Measurements from ENCODE around the gene RHNO1.
A peak's percentile ranks its signal among the peaks of the same experiment; 100 is the strongest.

The RHNO1 gene

DNA sequence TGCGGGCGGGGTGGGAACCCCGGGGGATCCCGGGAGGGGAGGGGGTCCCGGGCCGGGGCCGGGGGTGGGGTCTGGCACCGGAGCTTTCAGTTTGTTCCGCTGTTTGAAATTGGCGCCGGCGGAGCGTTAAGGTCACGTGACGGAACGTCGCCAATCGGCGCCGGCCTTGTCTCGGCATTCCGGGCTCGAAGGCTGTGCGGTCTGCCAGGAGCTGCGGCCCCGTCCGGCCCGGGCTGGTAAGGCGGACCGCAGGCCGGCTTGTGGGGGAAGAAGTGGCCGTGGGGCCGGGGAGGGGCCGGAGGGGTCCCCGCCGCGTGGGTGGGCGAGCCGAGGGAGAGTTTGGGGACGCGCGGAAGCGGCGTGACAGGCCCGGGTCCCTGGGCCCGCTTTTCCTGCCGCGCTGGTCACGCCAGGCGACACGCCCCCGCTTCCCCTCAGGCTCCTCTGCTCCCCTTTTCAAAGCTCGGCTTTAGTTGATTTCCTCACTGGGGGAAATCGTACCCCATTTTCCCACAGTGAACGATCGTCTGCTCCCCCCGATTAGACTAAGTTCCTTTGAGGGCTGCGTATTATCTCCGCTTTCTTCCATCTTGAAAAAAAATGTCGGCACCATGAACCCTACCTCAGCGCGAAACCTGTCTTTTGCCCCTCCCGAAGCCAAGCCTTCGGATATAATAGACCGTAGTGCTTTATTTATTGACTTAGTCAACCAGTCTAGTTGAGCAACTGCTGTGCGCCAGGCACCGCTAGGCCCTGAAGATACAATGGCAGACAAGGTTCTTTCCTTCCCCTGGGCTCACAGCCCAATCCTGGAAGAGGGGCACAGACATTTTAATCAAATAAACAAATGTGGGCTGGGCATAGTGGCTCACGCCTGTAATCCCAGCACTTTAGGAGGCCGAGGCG, at the start of gene RHNO1, which contains the start of gene FOXM1:
Gene RHNO1, plus strand, starts transcription at position 177 of the 906 bp plus-strand sequence. CDS start 8,144 bp downstream, outside the sequence.
Gene FOXM1, minus strand, starts transcription at position 128 of the 906 bp plus-strand sequence. CDS start 2,696 bp downstream, outside the sequence.
- ATAC-seq (peak; percentile 87), DNase-seq (ENCODE audit: low spot score in 2 of 2) (peak; percentile 87 to 95)
- Mint-ChIP-seq H3K36me3 (peaks cover 86% of the 10 kb centered on the region), H3K27ac (peak within 1 kb of the TSS; percentile 98), H3K4me3 (peak within 1 kb of the TSS; percentile 83), H3K9me3 (no peaks in the 10 kb centered on the region), H3K4me1 (peaks cover 37% of the 10 kb centered on the region)

- no peaks in the 10 kb centered on the region for H3K9me3 Mint-ChIP-seq
- peak overlapping the region; percentile 20 for H3K27ac Mint-ChIP-seq
- H3K36me3 Mint-ChIP-seq = peaks cover 64% of the 10 kb centered on the region
- no peak for DNase-seq (ENCODE audit: low spot score in 2 of 2)
- no peak overlapping the region for H3K4me3 Mint-ChIP-seq
- no peaks in the 10 kb centered on the region for H3K4me1 Mint-ChIP-seq
- ATAC-seq = no peak
Measured at GRCh38 chr12:2829275-2829674, 47.7 kb upstream of the RHNO1 start.

DNA sequence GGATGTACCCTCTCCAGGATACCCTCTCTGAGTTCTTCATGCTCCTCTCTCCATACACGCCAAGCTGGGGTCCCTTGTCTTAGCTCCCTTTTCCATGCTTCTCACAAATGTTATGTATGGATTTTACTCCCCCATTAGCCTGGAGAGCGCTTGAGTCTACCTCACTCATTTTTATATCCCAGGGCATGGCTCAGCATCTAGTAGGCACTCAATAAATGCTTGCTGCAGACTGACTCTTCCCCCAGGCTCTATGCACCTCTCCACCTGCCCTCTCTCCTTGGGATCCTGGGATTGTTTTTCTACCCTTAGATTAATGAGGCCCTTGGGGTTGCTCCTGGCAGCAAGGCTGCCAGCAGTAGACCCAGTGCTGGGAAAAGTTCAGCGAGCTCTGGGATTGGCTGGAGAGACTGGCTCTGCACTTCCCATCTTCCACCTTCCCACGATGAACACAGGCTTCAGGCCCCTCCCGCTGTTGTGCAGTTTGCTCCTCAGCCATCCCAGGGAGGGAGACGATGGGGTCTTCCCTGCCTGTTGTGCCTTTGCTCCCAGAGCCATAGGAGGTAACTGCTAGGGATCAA, 44.4 kb upstream of the RHNO1 start:
- H3K4me3 Mint-ChIP-seq = no peak overlapping the region
- ATAC-seq (no peak), DNase-seq (ENCODE audit: low spot score in 2 of 2) (no peak)
- H3K4me1 Mint-ChIP-seq = peaks cover 12% of the 10 kb centered on the region
- peaks cover 43% of the 10 kb centered on the region for H3K36me3 Mint-ChIP-seq
- H3K9me3 Mint-ChIP-seq = no peaks in the 10 kb centered on the region
- H3K27ac Mint-ChIP-seq = peak overlapping the region; percentile 84

- Mint-ChIP-seq H3K9me3 (no peaks in the 10 kb centered on the region), H3K36me3 (peaks cover 39% of the 10 kb centered on the region), H3K4me1 (peaks cover 12% of the 10 kb centered on the region), H3K27ac (no peak overlapping the region), H3K4me3 (no peak overlapping the region)
- ATAC-seq (no peak), DNase-seq (ENCODE audit: low spot score in 2 of 2) (no peak)
Measured at GRCh38 chr12:2833327-2833726, 43.7 kb upstream of the RHNO1 start.

- Mint-ChIP-seq H3K4me3 (no peak overlapping the region), H3K36me3 (peaks cover 39% of the 10 kb centered on the region), H3K4me1 (peaks cover 12% of the 10 kb centered on the region), H3K27ac (peak overlapping the region; percentile 50), H3K9me3 (no peaks in the 10 kb centered on the region)
- ATAC-seq = no peak
- no peak for DNase-seq (ENCODE audit: low spot score in 2 of 2)
Measured at GRCh38 chr12:2833810-2834209, 43.2 kb upstream of the RHNO1 start.

DNA sequence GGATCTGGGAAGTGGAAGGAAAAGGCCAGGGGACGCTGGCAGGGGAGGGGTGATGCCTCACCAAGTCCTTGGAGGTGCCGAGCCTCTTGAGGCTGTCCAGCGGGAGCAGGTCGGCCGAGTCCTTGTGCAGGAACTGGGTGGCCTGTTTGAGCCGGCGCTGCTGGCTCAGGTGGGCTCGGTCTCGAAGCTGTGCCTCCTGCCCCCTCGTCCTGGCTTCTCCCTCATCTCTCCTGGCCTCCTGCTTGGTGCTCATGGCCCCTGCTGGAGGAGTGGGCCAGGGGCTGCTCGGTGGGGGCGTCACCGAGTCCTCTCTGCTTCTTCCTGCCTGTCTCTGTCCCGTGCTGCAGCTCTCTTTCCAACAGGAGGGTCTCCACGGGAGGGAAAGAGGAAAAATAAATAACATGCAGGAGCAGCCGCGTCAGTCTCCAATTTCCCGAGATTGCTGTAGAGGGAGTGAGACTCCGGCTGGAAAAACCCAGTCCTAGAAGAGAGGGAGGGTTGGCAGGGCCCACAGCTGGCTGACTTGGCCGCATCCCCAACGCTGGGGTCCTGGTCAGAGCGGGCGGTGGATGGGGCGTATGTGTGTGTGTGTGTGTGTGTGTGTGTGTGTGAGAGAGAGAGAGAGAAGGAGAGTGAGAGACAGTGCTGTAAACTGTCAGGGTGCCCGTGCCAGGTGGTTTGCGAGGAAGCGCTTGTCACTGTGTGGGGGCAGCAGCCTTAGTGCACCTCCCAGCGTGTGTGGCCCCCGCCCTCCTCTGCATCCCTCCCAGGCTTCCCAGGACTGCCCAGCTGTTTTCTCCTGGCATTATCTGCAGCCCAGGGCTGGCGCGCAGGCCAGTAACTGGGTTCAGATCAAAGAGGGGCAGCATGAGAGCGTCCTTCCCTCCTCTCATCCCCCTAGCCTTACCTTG, 42.2 kb upstream of the RHNO1 start, which contains the start of gene NRIP2:
Gene NRIP2, minus strand, starts transcription at position 455 of the 911 bp plus-strand sequence. Its CDS starts 52 bp downstream, at position 403.
- no peak within 1 kb of the TSS for H3K4me3 Mint-ChIP-seq
- no peak for ATAC-seq
- H3K4me1 Mint-ChIP-seq = peaks cover 12% of the 10 kb centered on the region
- H3K27ac Mint-ChIP-seq = peak within 1 kb of the TSS; percentile 50
- no peaks in the 10 kb centered on the region for H3K9me3 Mint-ChIP-seq
- no peak for DNase-seq (ENCODE audit: low spot score in 2 of 2)
- peaks cover 39% of the 10 kb centered on the region for H3K36me3 Mint-ChIP-seq

- DNase-seq (ENCODE audit: low spot score in 2 of 2) = no peak
- ATAC-seq = no peak
- no peak overlapping the region for H3K4me3 Mint-ChIP-seq
- no peak overlapping the region for H3K27ac Mint-ChIP-seq
- no peaks in the 10 kb centered on the region for H3K9me3 Mint-ChIP-seq
- peaks cover 40% of the 10 kb centered on the region for H3K36me3 Mint-ChIP-seq
- peaks cover 12% of the 10 kb centered on the region for H3K4me1 Mint-ChIP-seq
Measured at GRCh38 chr12:2835691-2836403, 41.2 kb upstream of the RHNO1 start.

DNA sequence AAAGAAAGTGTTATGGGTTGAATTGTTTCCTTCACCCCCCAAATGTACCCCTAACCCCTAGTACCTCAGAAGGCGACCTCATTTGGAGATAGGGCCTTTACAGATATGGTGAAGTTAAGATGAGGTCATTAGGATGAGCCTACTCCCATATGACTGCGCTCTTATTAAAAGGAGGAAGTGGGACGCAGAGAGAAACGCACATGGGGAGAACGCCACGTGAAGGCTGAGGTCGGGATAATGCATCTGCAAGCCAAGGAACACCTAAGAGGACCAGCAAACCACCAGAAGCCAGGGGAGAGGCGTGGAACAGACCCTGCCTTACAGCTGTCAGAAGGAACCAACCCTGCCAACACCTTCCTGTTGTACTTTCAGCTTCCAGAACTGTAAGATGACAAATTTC, 40.4 kb upstream of the RHNO1 start:
- H3K36me3 Mint-ChIP-seq = peaks cover 45% of the 10 kb centered on the region
- no peaks in the 10 kb centered on the region for H3K9me3 Mint-ChIP-seq
- ATAC-seq = no peak
- H3K27ac Mint-ChIP-seq = no peak overlapping the region
- peaks cover 12% of the 10 kb centered on the region for H3K4me1 Mint-ChIP-seq
- H3K4me3 Mint-ChIP-seq = no peak overlapping the region
- no peak for DNase-seq (ENCODE audit: low spot score in 2 of 2)

- Mint-ChIP-seq H3K4me1 (peaks cover 5% of the 10 kb centered on the region), H3K4me3 (no peak overlapping the region), H3K27ac (no peak overlapping the region), H3K9me3 (no peaks in the 10 kb centered on the region), H3K36me3 (peaks cover 55% of the 10 kb centered on the region)
- ATAC-seq = no peak
- DNase-seq (ENCODE audit: low spot score in 2 of 2) = no peak
Measured at GRCh38 chr12:2841056-2841650, 35.9 kb upstream of the RHNO1 start.

DNA sequence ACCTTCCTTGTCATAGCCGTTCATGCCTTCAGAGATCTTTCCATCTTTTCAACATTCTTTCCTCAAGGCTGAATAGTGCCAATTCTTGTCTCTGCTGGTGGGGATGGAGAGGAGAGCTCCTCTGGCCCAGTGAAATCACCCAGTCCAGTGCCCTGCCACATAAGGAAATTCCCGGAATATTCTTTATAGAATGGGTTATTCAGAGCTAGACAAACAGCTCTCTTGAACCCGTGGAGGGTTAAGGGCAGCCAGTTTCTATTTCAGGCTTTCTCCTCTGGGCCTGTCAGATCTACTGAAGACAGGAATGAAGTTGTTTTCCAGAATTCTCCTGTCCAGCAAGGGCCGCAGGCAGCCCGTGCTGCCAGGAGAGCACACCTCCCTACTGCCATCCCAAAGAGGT, 34.1 kb upstream of the RHNO1 start:
- H3K27ac Mint-ChIP-seq = peak overlapping the region; percentile 55
- ATAC-seq (no peak), DNase-seq (ENCODE audit: low spot score in 2 of 2) (no peak)
- H3K9me3 Mint-ChIP-seq = no peaks in the 10 kb centered on the region
- H3K4me3 Mint-ChIP-seq = no peak overlapping the region
- peaks cover 5% of the 10 kb centered on the region for H3K4me1 Mint-ChIP-seq
- H3K36me3 Mint-ChIP-seq = peaks cover 44% of the 10 kb centered on the region

- H3K4me1 Mint-ChIP-seq = peaks cover 5% of the 10 kb centered on the region
- peak overlapping the region; percentile 74 for H3K27ac Mint-ChIP-seq
- H3K9me3 Mint-ChIP-seq = no peaks in the 10 kb centered on the region
- no peak overlapping the region for H3K4me3 Mint-ChIP-seq
- peaks cover 27% of the 10 kb centered on the region for H3K36me3 Mint-ChIP-seq
- no peak for ATAC-seq
- DNase-seq (ENCODE audit: low spot score in 2 of 2) = no peak
Measured at GRCh38 chr12:2844786-2845185, 32.2 kb upstream of the RHNO1 start.

DNA sequence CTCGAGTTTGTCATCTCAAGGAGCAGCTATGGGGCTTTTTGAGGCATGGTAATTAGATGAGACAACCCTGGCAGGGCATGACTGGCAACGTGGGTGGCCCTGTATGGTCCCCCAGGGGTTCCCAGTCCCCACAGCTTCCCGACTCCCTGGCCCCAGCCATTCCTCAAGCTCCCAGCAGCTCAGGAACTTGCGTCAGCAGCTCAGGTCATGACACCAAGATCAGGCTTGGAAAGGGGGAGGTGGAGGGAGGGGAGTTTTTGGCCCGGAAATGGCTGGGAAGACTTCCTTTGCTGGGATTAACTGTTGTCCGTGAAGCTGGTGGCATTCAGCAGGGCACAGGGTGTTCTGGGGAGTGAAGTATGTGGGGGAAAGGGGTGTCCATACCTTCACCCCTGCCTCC, 31.7 kb upstream of the RHNO1 start:
- no peak overlapping the region for H3K4me3 Mint-ChIP-seq
- DNase-seq (ENCODE audit: low spot score in 2 of 2) (no peak), ATAC-seq (no peak)
- H3K36me3 Mint-ChIP-seq = peaks cover 22% of the 10 kb centered on the region
- H3K9me3 Mint-ChIP-seq = no peaks in the 10 kb centered on the region
- H3K4me1 Mint-ChIP-seq = peaks cover 5% of the 10 kb centered on the region
- H3K27ac Mint-ChIP-seq = peak overlapping the region; percentile 74

- H3K27ac Mint-ChIP-seq = no peak overlapping the region
- H3K36me3 Mint-ChIP-seq = peaks cover 15% of the 10 kb centered on the region
- no peaks in the 10 kb centered on the region for H3K9me3 Mint-ChIP-seq
- DNase-seq (ENCODE audit: low spot score in 2 of 2) = no peak
- no peak overlapping the region for H3K4me3 Mint-ChIP-seq
- no peaks in the 10 kb centered on the region for H3K4me1 Mint-ChIP-seq
- no peak for ATAC-seq
Measured at GRCh38 chr12:2851931-2852330, 25.1 kb upstream of the RHNO1 start.

GRCh38 chr12:2853626-2854025, 23.4 kb upstream of the RHNO1 start:
- peaks cover 22% of the 10 kb centered on the region for H3K36me3 Mint-ChIP-seq
- no peaks in the 10 kb centered on the region for H3K4me1 Mint-ChIP-seq
- peak; percentile 30 to 66 for DNase-seq (ENCODE audit: low spot score in 2 of 2)
- no peak overlapping the region for H3K4me3 Mint-ChIP-seq
- peak; percentile 68 for ATAC-seq
- no peak overlapping the region for H3K27ac Mint-ChIP-seq
- H3K9me3 Mint-ChIP-seq = no peaks in the 10 kb centered on the region
